ENCODE data around the gene RETREG3. TPM values are rescaled to one million over a fixed set of nuclear protein-coding genes. Genes with fewer than 3 reads are reported as not detected.

Gene RETREG3
- total RNA-seq, 1 donor from 2014 or later: 75.4 TPM

GRCh38 chr17:42603318-42603717 lies 5.9 kb downstream of the RETREG3 start:
- intact Hi-C loops (cut with DNase I): no loop called here
- H3K4me1 ChIP-seq: peaks cover 59% of the 10 kb centered on the region

DNA sequence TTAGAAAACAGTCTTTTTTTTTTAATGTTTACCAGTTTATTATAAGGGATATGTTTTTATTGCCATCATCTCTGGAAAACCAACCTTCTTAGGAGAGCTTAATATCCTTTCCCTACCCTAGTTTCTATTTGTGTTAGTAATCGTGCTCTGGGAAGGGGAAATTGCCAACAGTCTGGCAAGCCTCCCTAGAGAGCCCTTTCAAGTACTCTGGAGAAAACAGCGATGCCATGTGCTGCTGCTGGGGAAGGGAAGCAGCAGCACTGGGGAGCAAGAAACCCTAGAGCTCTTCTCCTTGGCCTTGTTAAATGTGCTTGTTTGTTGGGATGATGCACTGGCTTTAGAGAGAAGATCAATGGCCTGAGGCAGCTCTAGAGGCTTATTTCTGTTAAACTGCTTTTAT lies 10.3 kb downstream of the RETREG3 start:
- intact Hi-C loops (cut with DNase I): no loop called here
- Histone ChIP-seq H3K4me3 (no peak overlapping the region), H3K27me3 (no peaks in the 10 kb centered on the region), H3K9me3 (no peaks in the 10 kb centered on the region), H3K4me1 (peaks cover 25% of the 10 kb centered on the region), H3K27ac (no peak overlapping the region), H3K36me3 (peaks cover 0 to 7% of the 10 kb centered on the region in 2 donors)
- TF ChIP-seq POLR2AphosphoS5 (IDR thresholded peaks at IDR 0.05; ENCODE audit: insufficient read depth in 1 of 2, low read depth in 1 of 2): no peak
- TF ChIP-seq POLR2A (IDR thresholded peaks at IDR 0.05): no peak
- TF ChIP-seq, protein P1, sequence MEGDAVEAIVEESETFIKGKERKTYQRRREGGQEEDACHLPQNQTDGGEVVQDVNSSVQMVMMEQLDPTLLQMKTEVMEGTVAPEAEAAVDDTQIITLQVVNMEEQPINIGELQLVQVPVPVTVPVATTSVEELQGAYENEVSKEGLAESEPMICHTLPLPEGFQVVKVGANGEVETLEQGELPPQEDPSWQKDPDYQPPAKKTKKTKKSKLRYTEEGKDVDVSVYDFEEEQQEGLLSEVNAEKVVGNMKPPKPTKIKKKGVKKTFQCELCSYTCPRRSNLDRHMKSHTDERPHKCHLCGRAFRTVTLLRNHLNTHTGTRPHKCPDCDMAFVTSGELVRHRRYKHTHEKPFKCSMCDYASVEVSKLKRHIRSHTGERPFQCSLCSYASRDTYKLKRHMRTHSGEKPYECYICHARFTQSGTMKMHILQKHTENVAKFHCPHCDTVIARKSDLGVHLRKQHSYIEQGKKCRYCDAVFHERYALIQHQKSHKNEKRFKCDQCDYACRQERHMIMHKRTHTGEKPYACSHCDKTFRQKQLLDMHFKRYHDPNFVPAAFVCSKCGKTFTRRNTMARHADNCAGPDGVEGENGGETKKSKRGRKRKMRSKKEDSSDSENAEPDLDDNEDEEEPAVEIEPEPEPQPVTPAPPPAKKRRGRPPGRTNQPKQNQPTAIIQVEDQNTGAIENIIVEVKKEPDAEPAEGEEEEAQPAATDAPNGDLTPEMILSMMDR (IDR thresholded peaks at IDR 0.05): no peak
- no peak for DNase-seq (ENCODE audit: extremely low spot score in 2 of 2)

More at GRCh38 chr17:42603318-42603717, 5.9 kb downstream of the RETREG3 start:
- Histone ChIP-seq H3K27me3 (no peaks in the 10 kb centered on the region), H3K36me3 (peaks cover 0 to 7% of the 10 kb centered on the region in 2 donors), H3K4me3 (no peak overlapping the region), H3K27ac (no peak overlapping the region), H3K9me3 (no peaks in the 10 kb centered on the region)
- no peak for TF ChIP-seq POLR2AphosphoS5 (IDR thresholded peaks at IDR 0.05; ENCODE audit: insufficient read depth in 1 of 2, low read depth in 1 of 2)
- no peak for TF ChIP-seq POLR2A (IDR thresholded peaks at IDR 0.05)
- TF ChIP-seq, protein P1 (IDR thresholded peaks at IDR 0.05): no peak
- no peak for DNase-seq (ENCODE audit: extremely low spot score in 2 of 2)

DNA sequence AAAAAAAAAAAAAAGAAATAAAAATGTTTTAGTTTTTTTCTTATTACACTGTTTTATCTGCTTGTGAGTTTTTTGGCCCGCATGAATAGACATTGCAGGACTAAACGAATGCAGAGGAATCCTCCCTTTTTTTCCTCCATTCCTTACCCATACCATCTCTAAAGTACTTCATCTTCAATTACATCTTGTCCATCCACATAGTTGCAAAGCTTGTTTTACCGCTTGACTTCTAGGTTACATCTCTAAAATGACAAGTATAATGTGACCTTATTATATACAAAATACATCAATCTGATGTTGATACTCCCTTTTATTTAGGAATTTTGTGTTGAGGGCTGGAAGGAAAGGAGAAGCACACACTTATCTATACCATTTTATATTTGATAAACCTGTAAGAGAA lies 12.8 kb downstream of the RETREG3 start:
- no peak for DNase-seq (ENCODE audit: extremely low spot score in 2 of 2)
- intact Hi-C loops (cut with DNase I): no loop called here
- H3K27ac ChIP-seq: no peak overlapping the region
- H3K4me3 ChIP-seq: no peak overlapping the region
- no peaks in the 10 kb centered on the region for H3K27me3 ChIP-seq
- H3K9me3 ChIP-seq: no peaks in the 10 kb centered on the region
- peaks cover 19% of the 10 kb centered on the region for H3K4me1 ChIP-seq
- H3K36me3 ChIP-seq: peaks cover 0 to 15% of the 10 kb centered on the region in 2 donors
- TF ChIP-seq, protein P1 (IDR thresholded peaks at IDR 0.05): no peak
- TF ChIP-seq POLR2A (IDR thresholded peaks at IDR 0.05) (no peak), POLR2AphosphoS5 (IDR thresholded peaks at IDR 0.05; ENCODE audit: insufficient read depth in 1 of 2, low read depth in 1 of 2) (no peak)

GRCh38 chr17:42591411-42591810 lies 17.8 kb downstream of the RETREG3 start:
- peaks cover 9% of the 10 kb centered on the region for H3K4me1 ChIP-seq
- no peak for TF ChIP-seq POLR2AphosphoS5 (IDR thresholded peaks at IDR 0.05; ENCODE audit: insufficient read depth in 1 of 2, low read depth in 1 of 2)
- no peak for TF ChIP-seq POLR2A (IDR thresholded peaks at IDR 0.05)
- TF ChIP-seq, protein P1 (IDR thresholded peaks at IDR 0.05): no peak
- DNase-seq (ENCODE audit: extremely low spot score in 2 of 2): no peak
- H3K27ac ChIP-seq: no peak overlapping the region
- no peak overlapping the region for H3K4me3 ChIP-seq
- H3K27me3 ChIP-seq: no peaks in the 10 kb centered on the region
- intact Hi-C loops (cut with DNase I): no loop called here
- peaks cover 3 to 42% of the 10 kb centered on the region in 2 donors for H3K36me3 ChIP-seq
- H3K9me3 ChIP-seq: no peaks in the 10 kb centered on the region

GRCh38 chr17:42590886-42591285 lies 18.3 kb downstream of the RETREG3 start:
- TF ChIP-seq, protein P1 (IDR thresholded peaks at IDR 0.05): no peak
- TF ChIP-seq POLR2A (IDR thresholded peaks at IDR 0.05) (no peak), POLR2AphosphoS5 (IDR thresholded peaks at IDR 0.05; ENCODE audit: insufficient read depth in 1 of 2, low read depth in 1 of 2) (no peak)
- H3K4me1 ChIP-seq: peaks cover 15% of the 10 kb centered on the region
- no peak for DNase-seq (ENCODE audit: extremely low spot score in 2 of 2)
- no peak overlapping the region for H3K4me3 ChIP-seq
- no peak overlapping the region for H3K27ac ChIP-seq
- H3K9me3 ChIP-seq: no peaks in the 10 kb centered on the region
- intact Hi-C loops (cut with DNase I): no loop called here
- H3K36me3 ChIP-seq: peaks cover 3 to 46% of the 10 kb centered on the region in 2 donors
- H3K27me3 ChIP-seq: no peaks in the 10 kb centered on the region
